GM12873 (cell line): ENCODE results near the gene GABBR2.
A peak's percentile ranks its signal among the peaks of the same experiment; 100 is the strongest.

Experiments used
- CTCF ChIP-seq: IDR thresholded peaks from 2 replicates; pipeline ENCODE4 v1.5.1; 2012; ENCODE audit warnings: low read depth, mild to moderate bottlenecking, moderate library complexity, low read length, control low read depth; ENCODE audit not compliant: insufficient read depth; ENCODE audit errors: missing control alignments

The GABBR2 gene

GRCh38 chr9:98391867-98392266 lies 316.9 kb downstream of the GABBR2 start:
- no peak for TF ChIP-seq CTCF

- TF ChIP-seq CTCF = no peak
Measured at GRCh38 chr9:98391406-98391805, 317.3 kb downstream of the GABBR2 start.

GRCh38 chr9:98385751-98386150 lies 323.0 kb downstream of the GABBR2 start:
- TF ChIP-seq CTCF = no peak

GRCh38 chr9:98383758-98384157 lies 325.0 kb downstream of the GABBR2 start:
- peak; percentile 23 for TF ChIP-seq CTCF

- no peak for TF ChIP-seq CTCF
Measured at GRCh38 chr9:98381311-98382103, 327.2 kb downstream of the GABBR2 start.

- TF ChIP-seq CTCF = no peak
Measured at GRCh38 chr9:98380065-98380681, 328.6 kb downstream of the GABBR2 start.

- TF ChIP-seq CTCF = no peak
Measured at GRCh38 chr9:98379572-98379971, 329.2 kb downstream of the GABBR2 start.
